ENCODE data around the gene CA9.
"Not testable (repeated sequence)": the region's sequence is repeated elsewhere in the genome, so short reads cannot be mapped to it uniquely, and the experiment has no call there.

The CA9 gene

DNA sequence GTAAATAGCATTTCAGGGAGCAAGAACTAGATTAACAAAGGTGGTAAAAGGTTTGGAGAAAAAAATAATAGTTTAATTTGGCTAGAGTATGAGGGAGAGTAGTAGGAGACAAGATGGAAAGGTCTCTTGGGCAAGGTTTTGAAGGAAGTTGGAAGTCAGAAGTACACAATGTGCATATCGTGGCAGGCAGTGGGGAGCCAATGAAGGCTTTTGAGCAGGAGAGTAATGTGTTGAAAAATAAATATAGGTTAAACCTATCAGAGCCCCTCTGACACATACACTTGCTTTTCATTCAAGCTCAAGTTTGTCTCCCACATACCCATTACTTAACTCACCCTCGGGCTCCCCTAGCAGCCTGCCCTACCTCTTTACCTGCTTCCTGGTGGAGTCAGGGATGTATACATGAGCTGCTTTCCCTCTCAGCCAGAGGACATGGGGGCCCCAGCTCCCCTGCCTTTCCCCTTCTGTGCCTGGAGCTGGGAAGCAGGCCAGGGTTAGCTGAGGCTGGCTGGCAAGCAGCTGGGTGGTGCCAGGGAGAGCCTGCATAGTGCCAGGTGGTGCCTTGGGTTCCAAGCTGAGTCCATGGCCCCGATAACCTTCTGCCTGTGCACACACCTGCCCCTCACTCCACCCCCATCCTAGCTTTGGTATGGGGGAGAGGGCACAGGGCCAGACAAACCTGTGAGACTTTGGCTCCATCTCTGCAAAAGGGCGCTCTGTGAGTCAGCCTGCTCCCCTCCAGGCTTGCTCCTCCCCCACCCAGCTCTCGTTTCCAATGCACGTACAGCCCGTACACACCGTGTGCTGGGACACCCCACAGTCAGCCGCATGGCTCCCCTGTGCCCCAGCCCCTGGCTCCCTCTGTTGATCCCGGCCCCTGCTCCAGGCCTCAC is at the start of gene CA9:
Gene CA9 (plus strand): TSS at position 797 of the 893 bp plus-strand sequence. CDS start 32 bp downstream, at position 829.
- FAIRE-seq (no peak), DNase-seq (ENCODE audit: extremely low spot score, insufficient read length, low read depth) (no peak)

DNA sequence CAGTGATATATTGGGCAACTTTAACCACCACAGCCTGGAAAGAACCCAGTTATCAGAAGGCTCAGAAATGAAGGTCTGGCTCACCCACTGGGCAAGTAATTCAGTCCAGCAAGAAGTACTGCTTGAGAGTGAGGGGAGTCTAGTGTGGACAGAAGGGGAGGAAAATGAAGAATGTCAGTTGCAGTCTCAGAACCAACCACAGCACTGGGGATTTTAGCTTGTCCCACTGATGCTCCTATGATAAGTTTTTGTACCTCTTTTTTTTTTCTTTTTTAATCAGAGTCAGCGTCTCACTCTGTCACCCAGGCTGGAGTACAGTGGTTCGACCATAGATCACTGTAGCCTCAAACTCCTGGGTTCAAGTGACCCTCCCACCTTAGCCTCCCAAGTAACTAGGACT is 46.2 kb upstream of the CA9 start:
- no peak for FAIRE-seq
- DNase-seq (ENCODE audit: extremely low spot score, insufficient read length, low read depth): no peak

GRCh38 chr9:35628389-35628991 is 45.2 kb upstream of the CA9 start:
- FAIRE-seq (no peak), DNase-seq (ENCODE audit: extremely low spot score, insufficient read length, low read depth) (no peak)

- no peak for FAIRE-seq
- no peak for DNase-seq (ENCODE audit: extremely low spot score, insufficient read length, low read depth)
Measured at GRCh38 chr9:35629597-35629996, 44.1 kb upstream of the CA9 start.

DNA sequence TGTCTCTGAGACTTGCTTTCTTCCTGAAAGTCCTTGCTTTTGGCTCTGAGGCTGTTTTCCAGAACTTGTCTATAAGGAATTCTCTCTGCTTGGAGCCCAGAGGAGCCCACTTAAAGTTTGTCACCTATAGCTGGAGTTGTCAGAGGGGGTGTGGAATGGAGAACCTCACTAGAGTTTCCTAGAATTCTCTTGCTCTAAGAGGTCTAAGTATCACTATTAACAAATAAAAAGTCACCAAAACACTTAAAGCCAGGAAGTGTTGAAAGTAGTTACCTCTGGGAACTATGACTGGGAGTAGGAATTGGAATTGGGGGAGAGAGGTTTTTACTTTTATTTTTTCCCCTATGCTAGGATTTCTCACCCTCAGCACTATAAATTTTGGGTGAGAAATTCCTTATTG is 38.0 kb upstream of the CA9 start:
- FAIRE-seq (no peak), DNase-seq (ENCODE audit: extremely low spot score, insufficient read length, low read depth) (no peak)

- DNase-seq (ENCODE audit: extremely low spot score, insufficient read length, low read depth): no peak
- peak; percentile 63 for FAIRE-seq
Measured at GRCh38 chr9:35636135-35636876, 37.4 kb upstream of the CA9 start.

- not testable (repeated sequence) for FAIRE-seq; DNase-seq (ENCODE audit: extremely low spot score, insufficient read length, low read depth)
Measured at GRCh38 chr9:35636877-35637246, 36.9 kb upstream of the CA9 start.

GRCh38 chr9:35637427-35637955 is 36.2 kb upstream of the CA9 start:
- DNase-seq (ENCODE audit: extremely low spot score, insufficient read length, low read depth); FAIRE-seq: not testable (repeated sequence)

GRCh38 chr9:35638751-35639150 is 35.0 kb upstream of the CA9 start:
- FAIRE-seq; DNase-seq (ENCODE audit: extremely low spot score, insufficient read length, low read depth): not testable (repeated sequence)

- DNase-seq (ENCODE audit: extremely low spot score, insufficient read length, low read depth): not testable (repeated sequence)
- peak; percentile 80 for FAIRE-seq
Measured at GRCh38 chr9:35639225-35639624, 34.5 kb upstream of the CA9 start.

DNA sequence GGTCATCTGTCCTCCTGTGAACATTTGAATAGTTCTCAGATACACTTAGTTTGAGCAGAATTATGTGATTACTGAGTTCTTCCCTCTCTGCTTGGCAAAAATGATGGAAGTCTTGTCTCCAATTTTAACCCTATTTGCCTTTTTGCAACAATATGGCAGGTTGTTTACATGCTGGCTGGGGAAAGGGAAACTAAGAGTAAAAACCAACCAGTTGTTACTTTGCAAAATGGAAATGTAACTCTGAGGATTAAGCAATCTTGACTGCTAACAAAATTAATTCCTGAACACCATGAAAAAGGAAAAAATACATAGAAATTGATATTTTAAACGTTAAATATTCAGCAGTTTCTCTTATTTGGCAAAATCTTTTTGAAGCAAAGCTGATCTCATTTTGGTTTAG is 34.1 kb upstream of the CA9 start:
- no peak for FAIRE-seq

DNA sequence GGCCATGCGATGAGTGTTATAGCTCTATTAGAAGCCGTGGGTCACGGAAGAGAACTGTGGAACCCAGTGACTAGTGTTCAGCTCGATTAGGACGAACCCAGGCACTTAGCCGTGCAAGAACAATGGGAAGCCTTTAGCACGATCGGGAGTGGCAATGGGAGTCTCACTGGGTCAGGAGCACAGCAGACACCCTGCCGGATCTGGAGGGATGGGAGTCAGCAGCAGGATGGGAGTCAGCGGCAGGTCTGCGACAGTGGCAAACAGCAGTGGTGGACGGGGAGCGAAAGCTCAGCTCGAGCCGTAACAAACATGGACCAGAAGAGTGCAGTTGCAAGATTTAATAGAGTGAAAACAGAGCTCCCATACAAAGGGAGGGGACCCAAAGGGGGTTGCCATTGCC is 33.3 kb upstream of the CA9 start:
- not testable (repeated sequence) for DNase-seq (ENCODE audit: extremely low spot score, insufficient read length, low read depth); FAIRE-seq

More for the DNA sequence above, 34.1 kb upstream of the CA9 start:
- no peak for DNase-seq (ENCODE audit: extremely low spot score, insufficient read length, low read depth)

GRCh38 chr9:35641478-35641877 is 32.2 kb upstream of the CA9 start:
- not testable (repeated sequence) for FAIRE-seq

DNA sequence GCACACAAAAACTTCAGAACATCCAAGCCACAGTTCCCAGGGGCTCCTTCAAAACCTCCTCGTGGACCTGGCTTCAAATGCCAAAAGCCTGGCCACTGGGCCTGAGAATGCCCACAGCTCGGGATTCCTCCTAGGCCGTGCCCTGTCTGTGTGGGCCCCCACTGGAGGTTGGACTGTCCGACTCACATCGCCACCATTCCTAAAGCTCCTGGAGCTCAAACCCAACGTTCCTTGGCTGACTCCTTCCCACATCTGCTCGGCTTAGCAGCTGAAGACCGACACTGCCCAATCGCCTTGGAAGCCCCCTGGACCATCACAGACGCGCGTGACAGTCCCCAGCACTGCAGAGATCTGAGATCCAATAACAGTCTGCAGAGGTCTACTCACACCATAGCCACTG is 30.7 kb upstream of the CA9 start:
- no peak for FAIRE-seq
- DNase-seq (ENCODE audit: extremely low spot score, insufficient read length, low read depth): no peak

More at GRCh38 chr9:35641478-35641877, 32.2 kb upstream of the CA9 start:
- not testable (repeated sequence) for DNase-seq (ENCODE audit: extremely low spot score, insufficient read length, low read depth)

- not testable (repeated sequence) for DNase-seq (ENCODE audit: extremely low spot score, insufficient read length, low read depth); FAIRE-seq
Measured at GRCh38 chr9:35645736-35646135, 28.0 kb upstream of the CA9 start.

GRCh38 chr9:35646153-35646532 is 27.6 kb upstream of the CA9 start:
- FAIRE-seq (no peak), DNase-seq (ENCODE audit: extremely low spot score, insufficient read length, low read depth) (no peak)

DNA sequence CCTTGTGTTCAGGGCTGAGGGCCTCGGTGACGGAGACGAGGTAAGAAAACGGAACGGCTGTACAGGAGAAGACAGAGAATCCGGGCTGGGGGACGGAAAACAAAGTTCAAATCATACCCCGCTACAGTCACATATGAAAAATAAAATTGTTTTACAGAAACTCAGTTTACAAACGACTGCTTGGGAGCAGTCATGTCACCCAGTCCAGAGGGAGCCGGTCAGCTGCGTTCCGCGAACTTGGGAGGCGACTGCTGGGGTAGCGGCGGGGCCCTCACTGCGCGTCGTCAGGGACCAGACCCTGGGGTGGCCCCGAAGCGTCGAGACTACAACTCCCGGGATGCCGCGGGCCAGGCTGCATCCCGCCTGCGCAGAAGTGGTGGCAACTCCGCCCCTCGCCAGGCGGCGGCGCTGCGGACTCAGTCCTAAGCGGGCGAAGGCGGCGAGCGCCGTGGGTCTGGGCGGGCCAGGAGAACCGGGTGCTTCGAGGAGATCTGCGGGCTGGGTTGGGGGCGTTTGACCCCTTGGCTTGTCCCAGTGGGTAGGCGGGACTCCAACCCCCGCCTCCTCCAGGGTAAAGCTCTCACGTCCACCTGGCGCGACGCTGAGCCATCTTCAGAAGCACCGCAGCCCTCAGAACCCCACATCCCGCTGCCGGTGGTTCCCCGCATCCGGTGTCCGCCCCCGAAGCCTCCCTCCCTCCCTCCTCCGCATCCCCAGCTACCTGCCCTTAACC is 27.0 kb upstream of the CA9 start:
- DNase-seq (ENCODE audit: extremely low spot score, insufficient read length, low read depth) (peak; percentile 91), FAIRE-seq (peak; percentile 89)

DNA sequence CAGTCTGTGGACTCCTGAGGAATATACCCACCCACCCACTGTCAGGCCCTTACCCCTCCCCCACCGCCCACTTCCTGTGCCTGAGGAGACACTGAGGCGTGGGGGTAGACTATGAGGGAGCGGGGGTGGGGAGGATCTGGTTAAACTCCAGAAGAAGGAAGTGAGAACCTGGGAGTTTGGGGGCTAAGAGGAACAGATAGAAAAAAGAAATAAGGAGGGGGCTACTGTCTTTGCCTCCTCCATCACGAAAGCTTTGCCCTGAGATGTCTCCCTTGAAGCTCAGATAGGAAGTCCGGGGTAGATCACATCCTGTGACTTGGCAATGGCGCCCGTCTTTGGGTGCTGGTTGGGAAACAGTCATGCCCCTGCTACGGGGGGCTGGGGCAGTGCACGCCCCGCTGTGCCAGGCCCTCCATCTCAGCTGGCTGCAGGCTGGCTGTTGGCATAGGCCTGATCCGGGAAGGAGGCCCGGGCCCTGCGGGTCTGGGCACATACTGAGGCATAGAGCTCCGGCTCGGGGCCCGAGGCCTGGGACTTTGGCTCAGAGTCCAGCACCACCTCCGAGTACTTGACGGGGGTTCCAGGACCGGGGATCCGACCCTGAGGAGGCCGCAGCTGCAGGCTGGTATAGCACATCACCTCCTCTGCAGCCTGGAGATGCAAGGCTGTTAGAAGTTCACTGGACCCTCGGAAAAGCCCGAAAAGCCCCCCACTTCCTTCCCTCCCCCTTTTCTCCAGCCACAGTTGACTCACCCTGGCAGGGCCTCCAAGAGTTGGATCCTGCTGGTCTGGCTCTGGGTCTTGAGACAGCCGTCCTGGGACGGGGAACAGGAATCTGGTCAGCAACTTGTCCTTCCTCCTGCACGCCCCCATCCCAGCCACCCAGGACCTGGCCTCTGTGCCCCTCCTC is 24.0 kb upstream of the CA9 start:
- FAIRE-seq (peak; percentile 52), DNase-seq (ENCODE audit: extremely low spot score, insufficient read length, low read depth) (no peak)
